H1 (cell line): ENCODE data around the gene PDGFA. TPM values are rescaled to one million over a fixed set of nuclear protein-coding genes. Genes with fewer than 3 reads are reported as not detected.

Source experiments
- polyA plus RNA-seq, 7 experiments: library from polyadenylated mRNA; depleted of rRNA in 3 of 7; stranded (reverse) in 5 of 7; unstranded in 2 of 7; fragments of >200 nt in 5 of 7; fragments of 200-250 nt in 2 of 7; gene quantifications; 1 replicate in 5 of 7; 2 replicates in 1 of 7; 4 replicates in 1 of 7; pipeline versions ENCODE4 v1.2.1 to v1.2.3, GENCODE V29; 2011 to 2013; ENCODE audit warnings: missing spikeins in 2 of 7, mixed read lengths in 2 of 7
- total RNA-seq: library from RNA; stranded (reverse); fragmentation: NEBNext Ultra II Directional; extraction: Animal tissue kit (Norgen Biotek cat#: 25700); gene quantifications from 2 replicates; pipeline ENCODE4 v1.2.1, GENCODE V29; 2021

The PDGFA gene
- total and polyA plus RNA-seq, 2 of the 8 experiments (the other 6 are each of a cell fraction or from before 2014, with no cell fraction given): 21.1 to 43.0 TPM

Other genes starting within 250 kb of the PDGFA start
- gene FOXL3, start 229.7 kb downstream of the PDGFA start, total RNA-seq: not detected in 2 replicates
- not detected in 2 replicates for gene FOXL3, start 229.7 kb downstream of the PDGFA start, polyA plus RNA-seq (2011; rRNA removed)
- 55.1 and 56.5 TPM in 2 replicates for gene DNAAF5, start 206.9 kb upstream of the PDGFA start, total RNA-seq
- 95.9 and 164 TPM in 2 replicates for gene DNAAF5, start 206.9 kb upstream of the PDGFA start, polyA plus RNA-seq (2011; rRNA removed)
- 55.7 and 58.0 TPM in 2 replicates for gene PRKAR1B, start 207.4 kb upstream of the PDGFA start, total RNA-seq
- 12.3 and 23.2 TPM in 2 replicates for gene PRKAR1B, start 207.4 kb upstream of the PDGFA start, polyA plus RNA-seq (2011; rRNA removed)